GM19043 (cell line): Measurements from ENCODE around the gene PIK3C3.
A peak's percentile ranks its signal among the peaks of the same experiment; 100 is the strongest.
"Not testable (repeated sequence)": the region's sequence is repeated elsewhere in the genome, so short reads cannot be mapped to it uniquely, and the experiment has no call there.

Experiments used
- ATAC-seq: cut with Tn5 transposase; IDR thresholded peaks from one replicate; pipeline ENCODE4 v1.9.1; 2021; ENCODE audit warnings: low read depth; ENCODE audit not compliant: unreplicated experiment

PIK3C3 gene

DNA sequence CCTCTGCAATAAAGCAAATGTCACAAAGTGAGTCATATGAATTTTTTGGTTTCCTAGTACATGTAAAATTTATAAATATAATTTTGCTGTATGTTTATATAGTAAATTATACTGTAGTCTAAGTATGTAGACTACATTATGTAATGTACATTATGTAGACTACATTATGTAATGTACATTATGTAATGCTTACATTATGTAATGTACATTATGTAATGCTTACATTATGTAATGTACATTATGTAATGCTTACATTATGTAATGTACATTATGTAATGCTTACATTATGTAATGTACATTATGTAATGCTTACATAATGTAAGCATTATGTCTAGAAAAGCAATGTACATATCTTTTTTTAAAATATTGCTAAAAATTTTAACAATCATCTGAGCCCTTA, 54.4 kb downstream of the PIK3C3 start:
- ATAC-seq: not testable (repeated sequence)

DNA sequence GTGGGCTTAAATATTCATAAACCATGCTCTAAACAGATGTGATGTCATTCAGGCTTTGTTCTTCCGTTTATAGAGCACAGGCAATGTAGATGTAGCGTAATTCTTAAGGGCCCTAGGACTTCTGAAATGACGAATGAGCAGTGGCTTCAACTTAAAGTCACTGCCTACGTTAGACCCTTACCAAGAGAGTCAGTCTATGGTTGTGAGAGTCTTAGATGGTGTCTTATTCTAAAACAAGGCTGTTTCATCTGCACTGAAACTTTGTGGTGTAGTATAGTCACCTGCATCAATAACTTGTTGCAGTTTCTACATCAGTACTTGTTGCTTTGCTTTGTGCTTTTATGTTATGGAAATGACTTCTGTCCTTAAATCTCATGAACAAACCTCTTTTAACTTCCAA, 56.0 kb downstream of the PIK3C3 start:
- peak; percentile 100 for ATAC-seq

DNA sequence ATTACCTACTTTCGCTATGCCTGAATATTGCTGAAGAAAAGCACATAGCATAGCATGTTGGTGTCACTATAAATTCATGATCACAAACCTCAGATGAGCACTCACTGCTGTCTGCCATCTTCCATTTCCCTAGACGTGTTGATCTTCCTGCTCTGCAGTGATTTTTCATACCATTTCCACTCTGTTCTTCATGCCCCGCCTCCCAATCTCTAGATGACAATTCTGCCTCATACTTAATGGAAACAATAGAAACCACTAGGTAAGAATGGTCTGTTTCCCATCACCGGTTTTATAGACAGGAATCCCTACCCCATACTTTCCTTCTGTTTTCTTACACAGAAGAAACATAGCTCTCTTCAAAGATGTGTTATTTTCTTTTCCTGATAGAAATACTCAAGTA, 63.8 kb downstream of the PIK3C3 start:
- no peak for ATAC-seq

DNA sequence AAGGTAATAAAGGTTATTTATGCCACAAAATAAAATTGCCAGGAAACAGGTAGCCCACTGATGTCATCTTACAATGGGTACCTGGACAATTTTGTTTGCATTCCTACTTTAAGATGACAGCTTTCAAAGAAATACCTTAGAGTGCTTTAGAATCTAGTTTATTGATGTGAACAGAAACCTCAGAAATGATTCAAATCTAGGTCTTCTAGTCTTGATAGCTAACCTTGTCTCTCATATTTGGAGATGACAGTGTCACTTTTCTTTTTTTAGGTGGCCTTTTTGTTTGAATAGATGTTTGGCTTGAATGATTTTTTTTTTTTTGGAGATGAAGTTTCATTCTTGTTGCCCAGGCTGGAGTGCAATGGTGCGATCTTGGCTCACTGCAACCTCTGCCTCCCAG, 69.1 kb downstream of the PIK3C3 start:
- ATAC-seq: no peak

DNA sequence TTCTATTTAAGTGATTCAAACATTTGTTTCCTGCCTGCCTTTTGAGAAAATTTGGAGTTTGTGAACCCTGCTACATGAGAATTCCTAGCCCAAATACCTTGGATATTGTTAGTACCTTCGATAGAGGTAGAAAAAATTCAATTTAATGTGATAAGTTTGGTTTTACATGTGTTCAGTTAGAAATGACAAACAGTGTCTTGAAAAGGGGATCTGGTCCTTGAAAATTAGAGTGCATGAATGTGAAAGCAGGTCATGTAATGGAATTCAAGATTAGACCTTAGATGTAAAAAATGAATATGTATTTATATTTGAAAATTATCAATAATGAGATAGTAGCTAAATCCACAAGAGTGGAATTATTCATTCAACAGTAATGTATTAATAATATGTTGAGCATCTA, 70.5 kb downstream of the PIK3C3 start:
- ATAC-seq: peak; percentile 11

DNA sequence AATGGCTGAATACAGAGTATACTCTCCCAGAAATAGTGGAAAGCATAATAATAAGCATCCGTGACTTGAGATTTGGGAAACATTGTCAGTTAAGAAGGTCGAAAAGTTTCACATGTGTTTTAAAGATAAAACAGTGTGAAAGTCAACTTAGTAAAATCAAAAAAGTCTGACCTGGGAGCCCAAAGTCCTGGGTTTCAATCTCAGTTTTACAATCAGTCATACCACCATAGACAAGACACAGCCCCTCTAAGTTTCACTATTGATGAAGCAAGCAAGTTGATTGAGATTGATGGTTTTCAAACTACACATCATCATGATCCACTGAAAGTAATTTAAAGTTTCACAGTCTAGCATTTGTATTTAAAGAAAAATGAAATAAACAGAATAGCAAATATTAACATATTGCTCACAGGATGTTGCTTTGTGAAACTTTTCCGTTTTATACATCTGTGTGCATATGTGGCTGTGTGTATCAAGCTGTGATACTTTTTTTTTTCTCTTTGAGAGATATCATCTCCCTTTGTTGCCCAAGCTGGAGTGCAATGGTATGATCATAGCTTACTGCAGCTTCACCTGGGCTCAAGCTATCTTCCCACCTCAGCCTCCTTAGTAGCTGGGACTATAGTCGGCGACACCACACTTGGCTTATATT, 71.1 kb downstream of the PIK3C3 start:
- peak; percentile 91 for ATAC-seq

DNA sequence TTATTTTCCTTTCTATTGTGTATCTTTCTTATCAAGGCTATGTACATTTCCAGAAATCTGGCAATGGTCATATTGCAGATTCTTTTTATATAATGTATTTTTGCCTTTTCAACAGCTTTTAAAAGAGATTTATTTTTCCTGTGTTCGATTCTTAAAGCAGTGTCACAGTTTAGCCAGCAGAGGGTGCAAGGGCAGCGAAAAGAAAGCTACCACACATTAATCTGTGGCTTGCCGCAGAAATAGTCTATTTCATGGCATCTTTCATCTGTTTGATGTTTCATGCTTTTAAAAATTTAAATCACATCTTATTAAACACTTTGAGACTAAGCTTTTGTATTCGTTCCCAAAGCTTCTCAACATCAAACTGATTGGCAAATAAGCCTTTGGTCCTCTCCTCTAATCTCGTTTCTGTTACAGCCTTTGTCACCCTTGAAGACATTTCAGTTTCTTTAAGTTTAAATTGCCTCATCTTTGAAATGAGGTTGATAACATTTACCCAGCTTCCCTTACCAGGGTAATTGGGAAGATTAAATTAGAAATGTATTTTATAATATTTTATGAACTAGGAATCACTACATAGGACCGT, 73.3 kb downstream of the PIK3C3 start:
- no peak for ATAC-seq

DNA sequence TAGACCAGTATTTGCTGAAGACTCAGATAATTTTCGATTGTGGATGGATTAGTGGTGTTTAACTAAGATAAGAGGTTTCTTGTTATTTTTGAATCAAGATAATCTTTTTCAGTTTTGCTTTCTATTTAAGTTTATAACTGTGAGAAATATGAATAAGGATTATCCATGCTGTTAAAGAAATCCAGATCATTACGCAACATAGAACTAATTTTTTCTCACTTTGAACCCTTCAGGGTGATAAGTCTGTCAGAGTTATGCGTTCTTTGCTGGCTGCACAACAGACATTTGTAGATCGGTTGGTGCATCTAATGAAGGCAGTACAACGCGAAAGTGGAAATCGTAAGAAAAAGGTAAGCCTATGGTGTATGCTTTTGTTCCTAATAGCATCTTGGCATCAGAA, 74.1 kb downstream of the PIK3C3 start:
- no peak for ATAC-seq

DNA sequence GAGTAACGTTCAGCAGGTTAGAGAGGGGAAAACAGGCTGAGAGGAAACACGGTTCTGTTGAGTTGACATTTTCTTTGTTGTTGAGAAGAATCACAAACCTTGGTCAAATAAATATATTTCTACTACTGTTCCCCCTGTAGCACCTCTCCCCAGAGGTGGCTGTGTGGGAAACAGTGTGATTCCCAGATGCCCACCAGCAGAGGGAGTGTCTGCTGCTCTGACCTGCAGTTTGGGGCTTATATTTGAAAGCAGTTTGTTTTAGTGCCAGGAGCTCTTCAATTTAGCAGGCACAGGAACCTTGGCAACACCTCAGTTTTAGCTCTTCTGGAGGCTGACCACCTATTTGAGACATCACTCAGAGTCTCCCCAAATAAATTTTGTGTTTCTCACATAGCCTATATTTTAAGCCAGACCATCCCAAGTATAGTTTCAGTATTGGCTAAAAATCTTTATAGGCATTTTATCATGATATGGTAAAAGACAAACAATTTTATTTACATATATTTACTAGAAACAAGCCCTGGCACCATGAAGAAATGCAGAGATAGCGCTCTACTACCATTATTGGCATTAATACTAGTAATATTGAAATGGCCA, 75.7 kb downstream of the PIK3C3 start:
- no peak for ATAC-seq

DNA sequence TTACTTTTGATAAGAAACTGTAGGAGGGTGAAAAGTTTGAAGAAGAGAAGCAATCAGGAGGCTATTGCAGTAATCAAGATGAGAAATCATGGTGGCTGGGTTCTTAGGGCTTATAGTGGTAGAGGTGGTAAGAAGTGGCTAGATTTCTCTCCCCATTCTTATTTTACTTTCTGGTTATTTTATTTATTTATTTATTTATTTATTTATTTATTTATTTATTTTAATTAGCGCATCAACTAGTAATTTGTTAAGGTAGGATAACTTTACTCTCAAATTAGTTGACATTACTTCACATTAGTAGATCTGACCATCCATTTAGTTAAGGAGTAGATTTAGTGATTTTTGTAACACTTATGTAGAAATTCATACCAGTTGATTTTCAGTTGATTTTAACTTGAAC, 77.4 kb downstream of the PIK3C3 start:
- no peak for ATAC-seq

DNA sequence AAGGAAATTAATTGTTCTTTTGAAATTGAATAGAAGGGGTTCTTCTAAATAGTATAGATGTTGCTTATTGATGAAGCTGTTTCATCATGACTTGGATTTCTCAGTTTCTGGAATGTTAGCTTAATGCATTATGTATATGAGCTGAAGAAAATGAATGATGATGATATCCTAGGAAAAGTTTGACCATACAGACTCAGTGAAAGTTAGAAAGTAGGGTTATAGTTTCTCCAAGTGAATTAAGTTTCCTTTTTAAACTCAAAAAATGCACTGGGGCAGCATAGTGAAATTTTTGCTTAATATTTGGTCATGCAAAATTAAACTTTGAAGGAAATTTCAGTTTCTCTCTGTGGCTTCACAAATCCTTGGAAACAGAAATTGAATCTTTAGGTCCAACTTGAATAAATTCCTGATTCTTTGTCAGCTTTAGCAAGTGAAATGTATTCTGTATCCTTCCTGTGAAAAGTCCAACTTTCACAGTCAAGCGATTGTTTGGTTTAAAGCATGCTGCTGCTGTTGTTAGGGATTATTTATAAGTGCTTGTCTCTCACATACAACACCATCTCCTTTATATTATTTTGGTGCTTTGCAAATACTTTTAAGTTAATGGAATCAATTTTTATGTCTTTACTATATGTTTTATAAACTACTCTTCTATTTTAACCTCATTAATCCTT, 78.2 kb downstream of the PIK3C3 start:
- ATAC-seq: no peak

DNA sequence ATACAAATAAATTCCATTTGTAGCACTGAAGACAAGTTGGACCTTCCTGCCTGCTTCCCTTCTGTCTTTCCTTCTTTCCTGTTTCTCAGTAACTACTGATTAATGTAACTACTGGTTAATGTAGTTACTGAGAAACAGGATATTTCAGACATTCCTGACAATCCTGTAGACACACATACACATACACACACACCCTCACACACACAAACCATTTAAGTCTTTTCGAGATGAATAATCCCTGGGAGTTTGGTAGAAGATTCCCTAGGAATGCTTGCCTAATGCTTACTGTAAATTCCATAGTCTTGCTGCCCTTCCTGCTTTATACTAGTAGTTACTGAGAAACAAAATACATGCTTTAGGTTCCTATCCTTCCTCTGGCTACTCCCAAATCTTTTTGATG, 83.9 kb downstream of the PIK3C3 start:
- no peak for ATAC-seq

DNA sequence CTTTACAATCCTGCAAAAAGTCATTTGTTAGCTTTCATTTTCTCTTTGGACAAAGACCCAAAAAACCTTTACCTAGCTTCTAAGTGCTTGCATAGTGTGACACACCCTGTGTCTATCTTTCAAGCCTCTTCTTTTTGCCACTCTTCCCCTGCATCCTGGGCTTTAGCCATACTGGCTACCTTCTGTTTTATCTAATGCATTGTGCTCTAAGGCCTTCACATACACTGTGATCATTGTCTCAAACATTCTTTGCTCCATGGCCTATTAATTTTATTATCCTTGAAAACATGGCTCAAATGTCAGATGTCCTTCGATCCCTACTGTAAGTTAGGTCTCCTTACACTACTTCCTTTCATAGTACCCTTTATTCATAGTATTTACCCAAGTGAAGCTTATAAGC, 84.4 kb downstream of the PIK3C3 start:
- ATAC-seq: no peak

DNA sequence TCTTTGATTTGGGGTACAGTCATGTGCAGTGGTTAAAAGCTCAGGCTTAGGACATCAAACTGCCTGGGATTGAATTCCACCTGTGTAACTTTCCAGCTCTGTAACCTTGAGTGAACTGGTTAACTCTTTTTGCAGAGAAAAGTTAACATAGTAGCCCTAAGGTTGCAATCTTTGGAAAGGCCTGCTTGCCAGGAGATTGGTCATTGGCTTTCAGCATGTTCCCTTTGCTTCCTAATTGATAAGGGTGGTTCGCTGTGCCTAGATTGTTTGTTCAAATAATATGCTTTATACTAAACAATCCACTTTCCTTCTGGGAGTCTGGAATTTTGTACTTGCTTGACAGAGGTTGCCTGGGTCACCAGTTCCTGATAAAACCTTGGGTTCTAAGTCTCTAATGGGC, 86.8 kb downstream of the PIK3C3 start:
- ATAC-seq: no peak

DNA sequence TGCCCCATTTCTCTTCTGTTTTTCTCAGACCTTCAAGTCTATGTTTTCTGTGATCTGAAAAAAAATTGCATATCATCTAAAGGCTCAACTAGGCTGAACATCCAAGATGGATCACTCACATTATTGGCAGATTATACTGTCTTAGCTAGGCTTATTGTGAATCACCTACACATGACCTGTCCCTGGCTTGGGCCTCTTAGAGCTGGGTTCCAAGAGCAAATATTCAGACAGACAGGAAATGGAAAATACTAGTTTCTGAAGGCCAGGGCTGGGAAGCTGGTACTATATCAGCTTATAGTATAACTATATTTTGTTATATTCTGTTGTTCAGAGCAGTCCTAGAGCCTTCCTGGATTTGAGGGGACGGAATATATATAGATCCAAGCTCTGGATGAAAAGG, 90.3 kb downstream of the PIK3C3 start:
- no peak for ATAC-seq

DNA sequence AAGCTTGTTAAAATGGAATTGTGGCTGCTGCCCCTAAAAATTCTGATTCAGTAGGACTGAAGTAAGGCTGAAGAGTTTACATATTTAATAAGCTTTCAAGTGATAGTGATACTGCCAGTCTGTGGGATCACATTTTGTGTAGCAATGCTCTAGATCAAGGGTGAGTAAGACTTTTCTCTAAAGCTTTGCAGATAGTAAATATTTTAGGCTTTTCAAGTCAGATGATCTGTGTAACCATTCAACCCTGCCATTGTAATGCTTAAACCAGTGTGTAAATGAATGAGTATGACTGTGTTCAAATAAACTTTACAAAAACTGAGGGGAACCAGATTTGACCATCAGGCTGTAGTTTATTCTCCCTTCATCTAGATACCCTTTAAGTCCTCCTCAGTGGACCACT, 92.7 kb downstream of the PIK3C3 start:
- ATAC-seq: no peak

DNA sequence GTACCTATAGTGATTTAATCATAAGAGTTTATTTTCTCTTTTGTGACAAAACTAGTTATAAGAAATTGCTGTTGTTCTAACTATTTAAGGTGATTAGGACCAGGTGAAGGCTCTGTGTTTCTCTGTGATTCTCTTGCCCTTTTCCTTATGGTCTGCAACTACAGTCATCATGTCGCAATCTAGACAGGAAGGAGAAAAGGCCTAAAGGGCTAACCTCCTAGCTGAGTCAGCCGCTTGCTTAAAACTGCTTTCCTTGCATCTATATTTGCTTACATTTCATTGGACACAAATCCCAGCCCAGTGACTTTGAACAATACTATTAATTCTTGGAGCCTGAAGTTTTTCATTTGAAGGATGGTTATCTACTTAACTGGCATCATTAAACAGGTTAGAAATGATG, 93.1 kb downstream of the PIK3C3 start:
- ATAC-seq: no peak

DNA sequence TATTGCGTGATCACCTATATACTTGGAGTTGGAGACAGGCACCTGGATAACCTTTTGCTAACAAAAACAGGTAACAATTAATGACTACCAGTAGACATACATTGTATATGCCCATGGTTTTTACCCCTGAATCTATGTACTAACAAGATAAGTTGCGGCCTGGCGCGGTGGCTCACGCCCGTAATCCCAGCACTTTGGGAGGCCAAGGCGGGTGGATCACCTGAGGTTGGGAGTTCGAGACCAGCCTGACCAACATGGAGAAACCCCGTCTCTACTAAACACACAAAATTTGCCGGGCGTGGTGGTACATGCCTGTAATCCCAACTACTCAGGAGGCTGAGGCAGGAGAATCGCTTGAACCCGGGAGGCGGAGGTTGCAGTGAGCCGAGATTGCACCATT, 94.5 kb downstream of the PIK3C3 start:
- ATAC-seq: not testable (repeated sequence)

DNA sequence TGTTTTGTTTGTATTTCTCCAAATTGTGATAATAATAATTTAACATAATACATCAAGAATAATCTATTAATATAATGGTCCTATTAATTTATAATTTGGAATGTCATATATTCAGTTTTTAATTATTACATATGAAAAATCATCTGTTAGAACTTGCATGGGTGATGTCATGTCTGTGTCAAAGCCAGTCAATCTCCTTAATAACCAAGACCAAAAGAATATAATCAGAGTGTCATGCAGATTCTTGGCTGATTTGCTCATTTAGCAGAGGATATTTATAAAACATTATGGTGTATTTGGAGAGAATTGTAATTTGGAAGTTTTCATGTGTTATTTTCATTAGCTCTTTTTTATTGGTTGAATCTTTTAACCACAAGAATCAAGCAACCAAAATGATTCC, 96.4 kb downstream of the PIK3C3 start:
- no peak for ATAC-seq

DNA sequence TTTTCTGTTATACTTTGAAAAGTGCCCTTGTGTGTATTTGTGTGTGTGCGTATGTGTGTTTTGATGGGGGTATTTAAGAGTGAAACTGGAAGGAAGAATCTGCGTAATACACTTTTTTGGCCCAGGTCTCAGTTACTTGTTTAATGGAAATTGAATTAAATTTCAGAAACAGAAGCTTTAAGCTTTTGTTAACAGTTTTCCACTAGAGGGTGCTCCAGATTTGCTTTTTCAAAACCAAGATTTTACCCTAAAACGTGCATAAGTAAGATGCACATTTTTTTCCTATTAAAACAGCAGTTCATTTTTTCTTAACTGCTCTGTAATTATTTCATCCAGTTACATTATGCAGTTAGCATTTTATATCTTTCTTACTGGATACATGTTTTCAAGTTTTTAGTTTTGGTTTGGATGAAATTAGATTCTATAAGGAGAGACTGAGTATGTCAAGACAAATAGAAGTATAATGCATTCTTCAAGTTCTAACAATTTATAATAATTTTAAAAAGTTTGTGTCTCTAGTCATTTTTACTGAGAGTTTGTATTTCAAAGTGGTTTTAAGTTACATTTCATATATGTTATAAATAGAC, 97.2 kb downstream of the PIK3C3 start:
- no peak for ATAC-seq

DNA sequence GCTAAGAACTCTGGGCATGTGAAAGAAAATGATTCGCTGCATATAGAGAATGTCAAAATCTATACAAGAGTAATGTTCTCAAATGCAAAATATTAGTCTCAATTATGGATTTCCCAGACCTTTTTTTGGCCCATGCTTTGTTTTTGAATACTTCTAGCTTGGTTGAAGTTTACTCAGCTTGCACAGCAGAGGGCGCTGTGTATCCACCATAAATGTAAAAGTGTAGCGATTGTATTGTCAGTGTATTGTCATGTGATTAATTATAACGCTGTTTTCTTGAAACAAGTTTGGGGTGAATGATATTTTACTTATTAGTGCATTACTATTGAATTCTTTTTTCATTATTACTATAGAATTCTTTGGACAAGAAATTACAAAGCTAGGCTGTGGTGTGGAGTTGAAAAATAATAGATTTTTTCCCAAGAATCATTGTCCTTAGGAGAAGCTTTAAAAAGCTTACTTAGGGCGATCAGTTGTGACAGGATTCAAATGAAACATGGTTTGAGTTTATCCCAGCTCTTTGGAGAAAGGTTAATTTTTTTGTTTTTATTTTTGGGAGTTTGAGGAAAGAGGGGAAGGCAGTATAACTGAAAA, 98.3 kb downstream of the PIK3C3 start:
- ATAC-seq: peak; percentile 94
